EL (cell line): Measurements from ENCODE around the gene FAM83B.
"Not testable (repeated sequence)": the region's sequence is repeated elsewhere in the genome, so short reads cannot be mapped to it uniquely, and the experiment has no call there.

Source experiments
- DNase-seq: peaks from one replicate; pipeline ENCODE4 v3.0.0-alpha.2; 2016

The FAM83B gene, protein sequence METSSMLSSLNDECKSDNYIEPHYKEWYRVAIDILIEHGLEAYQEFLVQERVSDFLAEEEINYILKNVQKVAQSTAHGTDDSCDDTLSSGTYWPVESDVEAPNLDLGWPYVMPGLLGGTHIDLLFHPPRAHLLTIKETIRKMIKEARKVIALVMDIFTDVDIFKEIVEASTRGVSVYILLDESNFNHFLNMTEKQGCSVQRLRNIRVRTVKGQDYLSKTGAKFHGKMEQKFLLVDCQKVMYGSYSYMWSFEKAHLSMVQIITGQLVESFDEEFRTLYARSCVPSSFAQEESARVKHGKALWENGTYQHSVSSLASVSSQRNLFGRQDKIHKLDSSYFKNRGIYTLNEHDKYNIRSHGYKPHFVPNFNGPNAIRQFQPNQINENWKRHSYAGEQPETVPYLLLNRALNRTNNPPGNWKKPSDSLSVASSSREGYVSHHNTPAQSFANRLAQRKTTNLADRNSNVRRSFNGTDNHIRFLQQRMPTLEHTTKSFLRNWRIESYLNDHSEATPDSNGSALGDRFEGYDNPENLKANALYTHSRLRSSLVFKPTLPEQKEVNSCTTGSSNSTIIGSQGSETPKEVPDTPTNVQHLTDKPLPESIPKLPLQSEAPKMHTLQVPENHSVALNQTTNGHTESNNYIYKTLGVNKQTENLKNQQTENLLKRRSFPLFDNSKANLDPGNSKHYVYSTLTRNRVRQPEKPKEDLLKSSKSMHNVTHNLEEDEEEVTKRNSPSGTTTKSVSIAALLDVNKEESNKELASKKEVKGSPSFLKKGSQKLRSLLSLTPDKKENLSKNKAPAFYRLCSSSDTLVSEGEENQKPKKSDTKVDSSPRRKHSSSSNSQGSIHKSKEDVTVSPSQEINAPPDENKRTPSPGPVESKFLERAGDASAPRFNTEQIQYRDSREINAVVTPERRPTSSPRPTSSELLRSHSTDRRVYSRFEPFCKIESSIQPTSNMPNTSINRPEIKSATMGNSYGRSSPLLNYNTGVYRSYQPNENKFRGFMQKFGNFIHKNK

DNA sequence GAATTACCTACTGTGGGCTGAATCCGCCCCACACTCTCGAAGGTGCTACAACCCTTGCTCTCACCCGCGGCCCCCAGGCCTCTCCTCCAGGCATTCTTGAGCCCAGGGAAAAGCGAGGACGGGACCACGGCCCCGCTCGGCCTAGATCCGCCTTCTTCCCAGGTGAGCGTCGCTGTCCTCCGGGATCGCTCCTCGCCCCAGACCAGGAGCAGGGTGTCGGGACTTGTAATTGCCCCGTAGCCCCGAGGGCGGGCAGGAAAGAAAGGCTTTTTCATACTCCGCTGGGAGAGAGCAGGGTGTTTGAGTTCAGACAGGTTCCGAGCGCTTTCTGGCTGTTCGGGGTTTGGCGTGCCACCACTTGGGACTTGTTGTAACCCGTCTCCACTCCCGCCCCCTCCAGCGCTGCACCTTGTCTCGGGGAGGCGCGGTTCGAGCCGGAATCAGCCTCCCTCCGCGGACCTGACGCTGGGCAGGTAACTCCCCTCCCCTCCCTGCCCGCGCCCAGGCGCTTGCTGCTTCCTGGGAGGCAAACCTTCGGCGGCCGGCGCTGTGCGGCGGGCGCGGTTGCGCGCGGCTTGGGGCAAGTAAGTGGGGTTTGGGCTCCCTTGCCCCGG is at the start of gene FAM83B:
FAM83B (plus strand) TSS at position 529 of the 614 bp plus-strand sequence. CDS start 23,476 bp downstream, outside the sequence.
- peak; percentile 15 for DNase-seq

DNA sequence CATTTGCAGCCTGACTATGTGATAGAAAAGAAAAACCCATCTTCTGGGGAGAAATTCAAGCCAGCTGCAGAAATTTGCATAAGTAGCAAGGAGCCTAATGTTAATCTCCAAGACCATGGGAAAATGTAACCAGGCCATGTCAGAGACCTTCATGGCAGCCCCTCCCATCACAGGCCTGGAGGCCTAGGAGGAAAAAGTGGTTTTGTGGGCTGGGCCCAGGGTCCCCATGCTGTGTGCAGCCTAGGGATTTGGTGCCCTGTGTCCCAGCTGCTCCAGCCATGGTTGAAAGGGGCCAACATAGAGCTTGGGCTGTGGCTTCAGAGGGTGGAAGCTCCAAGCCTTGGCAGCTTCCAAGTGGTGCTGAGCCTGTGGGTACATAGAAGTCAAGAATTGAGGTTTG is 49.7 kb upstream of the FAM83B start:
- DNase-seq: not testable (repeated sequence)

DNA sequence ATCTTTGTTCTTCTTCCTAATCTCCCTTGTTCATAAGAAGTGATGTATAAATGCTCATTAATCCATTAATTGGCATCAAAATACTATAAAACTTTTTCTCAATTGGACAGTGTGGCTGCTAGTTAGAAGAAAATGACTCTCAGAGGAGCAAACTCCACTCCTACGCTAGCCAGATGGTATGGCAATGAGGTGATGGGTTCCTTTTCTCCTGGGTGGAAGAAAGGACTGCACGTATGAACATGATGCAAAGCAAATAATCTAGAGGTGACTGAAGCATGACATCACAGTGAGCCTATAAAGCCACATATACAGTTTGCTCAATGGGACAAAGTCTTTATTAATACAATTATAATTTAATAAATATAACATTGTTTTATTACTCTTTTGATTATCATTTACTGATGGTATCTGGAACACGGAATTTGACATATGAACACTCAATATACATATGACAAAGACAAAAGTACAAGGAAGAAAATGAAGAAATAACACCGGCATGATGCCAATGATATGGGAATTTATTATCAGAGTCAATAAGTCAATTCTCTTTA is 46.4 kb upstream of the FAM83B start:
- DNase-seq: no peak

DNA sequence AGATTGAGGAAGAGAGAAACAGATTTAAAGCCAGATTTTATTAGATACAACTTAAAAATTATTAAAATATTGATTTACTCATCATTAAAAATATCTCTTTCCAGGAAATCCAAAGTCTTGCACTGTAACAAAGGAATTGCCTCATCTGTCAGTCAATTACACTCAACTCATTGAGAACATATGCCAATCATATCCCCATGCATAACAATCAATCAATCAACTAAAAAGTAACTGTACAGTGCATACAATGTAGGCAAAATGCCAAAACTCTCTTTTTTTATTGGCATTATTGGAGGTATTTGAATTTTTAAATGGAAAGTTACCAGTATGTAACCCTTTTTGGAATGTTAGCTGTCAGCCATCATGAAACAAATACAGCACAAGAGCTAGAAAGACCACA is 45.3 kb upstream of the FAM83B start:
- DNase-seq: no peak

DNA sequence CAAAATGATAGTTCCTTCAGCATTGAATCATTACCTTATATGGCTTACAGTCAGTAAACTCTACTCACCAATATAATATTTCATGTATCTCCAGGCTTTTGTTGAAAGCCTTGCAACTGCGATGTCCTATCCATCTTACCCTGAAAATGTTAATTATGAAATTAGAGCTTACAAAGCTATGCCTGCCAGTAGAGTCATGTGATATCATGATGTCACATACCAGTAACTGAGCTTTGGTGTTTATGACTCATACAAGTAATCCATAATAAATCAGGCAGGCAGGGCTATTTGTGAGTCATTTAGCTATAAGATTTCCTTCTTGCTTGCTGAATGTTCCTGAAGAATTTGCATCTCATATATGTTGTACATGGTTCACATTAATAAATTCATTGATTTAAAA is 44.9 kb upstream of the FAM83B start:
- peak; percentile 81 for DNase-seq

DNA sequence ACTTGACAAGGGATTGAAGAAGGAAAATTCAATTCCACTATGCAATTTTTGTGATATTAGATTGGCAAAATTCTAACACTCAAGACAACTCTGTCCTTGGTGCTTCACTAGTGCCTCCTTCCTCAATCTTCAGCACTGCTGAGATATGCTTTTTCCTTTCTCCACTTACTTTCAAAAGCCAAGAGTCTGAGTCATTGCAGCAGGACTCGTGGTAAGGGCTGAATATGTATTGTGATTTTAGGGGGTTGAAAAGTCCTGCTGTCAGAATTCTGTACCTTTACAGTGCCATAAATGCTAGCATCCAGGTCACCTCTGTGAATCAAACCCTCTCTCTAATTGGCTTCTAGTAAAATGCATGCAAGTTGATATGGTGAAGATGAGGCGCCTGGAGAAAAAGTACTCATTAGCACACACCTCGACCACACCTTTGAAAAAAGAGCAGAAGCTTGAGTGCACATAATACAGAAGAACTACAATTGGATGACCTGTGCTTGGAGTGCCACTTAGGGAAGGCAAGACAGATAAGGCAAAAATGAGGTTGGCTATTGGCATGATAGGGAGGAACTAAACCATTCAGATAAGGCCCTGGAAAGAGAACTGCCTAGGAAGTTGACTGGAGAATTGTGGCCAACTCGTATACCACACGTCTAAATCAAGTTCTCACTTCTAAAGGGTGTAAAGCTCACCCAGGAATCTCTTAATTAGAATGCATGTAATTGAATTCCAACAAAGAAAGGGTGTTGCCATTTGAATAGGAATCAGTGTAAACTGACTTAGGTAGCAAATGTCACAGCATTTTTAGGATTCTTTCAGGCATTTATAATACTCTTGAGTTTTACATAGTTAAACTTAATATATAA is 43.6 kb upstream of the FAM83B start:
- peak; percentile 70 for DNase-seq

DNA sequence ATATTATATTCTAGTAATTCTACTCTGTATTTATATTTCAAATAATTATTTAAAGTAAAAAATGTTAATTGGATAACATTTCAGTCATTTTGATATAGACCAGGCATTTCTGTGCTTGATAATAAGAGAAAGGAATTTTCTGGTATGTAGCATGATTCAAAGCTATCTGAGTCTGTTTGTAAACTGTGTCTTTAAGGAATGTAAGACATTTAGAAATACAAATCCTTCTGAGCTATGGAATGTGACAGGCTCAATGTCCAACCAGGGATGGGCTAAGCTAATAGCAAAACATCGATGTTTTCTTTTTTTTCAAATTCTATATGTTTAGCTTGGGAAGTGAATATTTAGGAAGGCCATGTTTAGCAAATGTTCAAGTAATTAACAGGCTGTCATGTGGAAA is 41.5 kb upstream of the FAM83B start:
- DNase-seq: peak; percentile 59

DNA sequence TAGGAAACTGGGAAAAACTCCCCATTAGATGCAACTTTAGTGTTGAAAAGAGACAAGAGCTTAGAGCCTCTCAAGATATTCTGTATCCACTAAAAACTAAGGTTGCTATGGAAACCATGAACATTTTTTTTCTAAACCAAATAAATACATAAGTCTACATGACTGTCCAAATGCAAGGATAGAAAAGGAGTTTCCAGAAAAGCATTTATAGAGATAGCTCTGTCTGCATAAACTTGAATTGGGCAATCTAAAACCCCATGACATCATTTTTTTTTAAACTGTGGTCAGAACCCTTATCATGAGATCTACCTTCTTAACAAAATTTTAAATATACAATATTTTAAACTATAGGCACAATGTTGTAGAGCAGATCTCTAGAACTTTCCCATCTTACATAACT is 36.4 kb upstream of the FAM83B start:
- DNase-seq: no peak

DNA sequence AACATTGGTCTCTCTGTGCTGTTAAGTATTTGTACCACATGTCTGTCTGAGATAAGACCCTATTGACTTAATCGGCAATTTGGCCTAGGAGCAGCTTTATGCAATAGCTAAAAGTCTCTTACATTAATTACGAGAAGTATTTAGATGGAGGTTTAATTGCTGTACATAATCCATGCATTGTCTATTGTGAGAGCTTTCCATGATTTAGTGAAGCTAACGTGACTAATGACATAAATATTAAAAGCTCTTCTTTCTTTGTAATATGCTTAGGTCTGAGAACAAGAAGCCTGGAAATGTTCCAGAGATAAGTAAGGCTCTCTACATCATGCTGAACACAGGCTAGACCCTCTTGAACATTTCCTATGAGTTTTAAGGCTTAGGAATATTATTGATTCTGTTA is 32.7 kb upstream of the FAM83B start:
- peak; percentile 51 for DNase-seq

DNA sequence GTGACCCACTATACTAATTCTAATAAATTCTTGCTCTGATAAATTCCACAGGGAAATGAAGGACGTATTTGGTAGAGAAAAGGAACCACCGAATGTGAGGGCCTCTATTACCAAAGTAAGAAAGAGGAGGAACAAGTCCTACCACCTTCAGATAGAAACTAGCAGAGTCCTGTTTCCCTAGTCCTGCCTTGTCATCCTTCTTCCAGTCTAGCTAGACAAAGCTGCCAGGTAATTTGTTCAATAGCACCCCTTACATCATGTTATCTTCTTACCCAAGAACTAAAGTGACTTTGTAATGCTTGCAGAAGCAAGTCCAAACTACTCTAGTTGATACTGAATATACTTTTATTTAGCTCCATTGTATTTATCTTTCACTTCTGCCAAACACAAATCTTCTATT is 29.3 kb upstream of the FAM83B start:
- no peak for DNase-seq

DNA sequence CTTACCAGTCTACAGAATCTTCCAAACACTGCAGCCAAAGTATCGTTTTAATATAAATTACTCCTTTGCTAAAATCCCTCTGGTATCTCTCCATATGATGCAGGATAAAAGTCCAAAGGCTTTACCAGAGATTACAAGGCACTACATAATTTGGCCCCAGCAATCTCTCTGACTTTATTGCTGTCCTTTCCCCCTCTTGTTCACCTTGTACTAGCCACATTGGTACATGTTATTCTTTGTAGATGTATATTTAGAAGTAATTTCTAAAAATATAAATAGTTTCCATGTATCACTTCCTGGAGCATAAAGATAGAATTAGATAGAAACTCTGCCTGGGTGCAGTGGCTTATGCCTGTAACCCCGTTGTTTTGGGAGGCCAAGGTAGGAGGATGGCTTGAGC is 28.7 kb upstream of the FAM83B start:
- no peak for DNase-seq

DNA sequence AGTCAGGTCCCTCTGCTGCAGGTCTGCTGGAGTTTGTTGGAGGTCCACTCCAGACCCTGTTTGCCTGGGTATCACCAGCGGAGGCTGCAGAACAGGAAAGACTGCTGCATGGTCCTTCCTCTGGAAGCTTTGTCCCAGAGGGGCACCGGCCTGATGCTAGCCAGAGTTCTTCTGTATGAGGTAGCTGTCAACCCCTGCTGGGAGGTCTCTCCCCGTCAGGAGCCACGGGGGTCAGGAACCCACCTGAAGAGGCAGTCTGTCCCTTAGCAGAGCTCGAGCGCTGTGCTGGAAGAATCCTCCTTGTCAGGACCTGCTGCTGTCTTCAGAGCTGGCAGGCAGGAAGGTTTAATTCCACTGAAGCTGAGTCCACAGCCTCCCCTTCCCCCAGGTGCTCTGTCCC is 22.3 kb upstream of the FAM83B start:
- DNase-seq: not testable (repeated sequence)

DNA sequence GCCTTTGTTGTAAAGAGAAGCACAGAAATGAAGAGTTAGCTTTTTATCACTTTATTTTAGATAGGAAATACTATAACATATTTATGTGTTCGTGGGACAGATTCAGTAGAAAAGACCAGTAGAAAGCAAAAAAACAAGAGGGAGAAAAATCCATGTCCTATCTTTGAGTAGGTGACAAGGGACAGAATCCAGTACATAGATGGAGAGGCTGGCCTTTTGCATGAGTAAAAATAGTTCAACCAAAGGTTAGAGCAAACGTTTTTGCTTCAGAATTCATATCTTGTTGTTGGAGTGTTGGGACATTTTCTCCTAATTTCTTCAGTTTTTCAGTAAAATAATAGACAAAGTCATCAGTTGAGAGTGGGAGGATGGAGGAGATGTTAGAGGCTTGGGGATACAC is 19.6 kb upstream of the FAM83B start:
- no peak for DNase-seq

DNA sequence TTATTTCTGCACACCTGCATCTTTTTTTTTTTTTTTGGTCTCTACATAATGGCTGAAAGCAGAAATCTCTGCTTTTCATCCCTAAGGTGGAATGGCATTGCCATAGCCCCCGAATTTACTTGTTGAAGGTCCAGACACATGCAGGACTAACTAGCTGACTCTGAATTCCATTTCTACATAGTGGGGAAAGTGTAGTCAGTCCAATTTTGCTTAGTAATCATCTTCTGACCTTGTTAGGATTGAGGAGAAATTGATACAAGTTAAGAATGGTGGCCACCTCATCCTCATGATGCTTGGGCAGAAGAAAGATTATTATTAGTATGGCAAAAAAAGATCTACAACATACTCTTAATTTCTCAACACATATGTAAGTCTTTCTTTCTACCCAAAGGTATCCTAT is 16.4 kb upstream of the FAM83B start:
- no peak for DNase-seq

DNA sequence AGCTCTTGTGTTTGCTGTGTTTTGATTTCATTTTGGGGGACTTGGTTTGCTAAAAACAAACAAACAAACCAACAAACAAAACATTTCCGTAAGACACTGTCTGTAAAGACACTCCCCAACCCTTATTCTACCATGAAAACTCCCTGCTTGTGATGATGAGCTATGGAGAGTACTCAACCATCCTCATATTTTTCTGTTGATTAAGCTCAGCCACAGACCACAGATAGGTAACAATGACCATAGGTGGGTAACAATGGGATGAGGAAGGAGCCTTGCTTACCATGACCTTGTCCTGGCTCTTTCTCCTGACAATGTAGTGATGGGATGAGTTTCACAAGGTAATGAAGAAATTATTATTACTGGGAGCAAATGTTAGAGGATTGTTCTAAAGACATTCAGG is 11.4 kb upstream of the FAM83B start:
- DNase-seq: no peak

DNA sequence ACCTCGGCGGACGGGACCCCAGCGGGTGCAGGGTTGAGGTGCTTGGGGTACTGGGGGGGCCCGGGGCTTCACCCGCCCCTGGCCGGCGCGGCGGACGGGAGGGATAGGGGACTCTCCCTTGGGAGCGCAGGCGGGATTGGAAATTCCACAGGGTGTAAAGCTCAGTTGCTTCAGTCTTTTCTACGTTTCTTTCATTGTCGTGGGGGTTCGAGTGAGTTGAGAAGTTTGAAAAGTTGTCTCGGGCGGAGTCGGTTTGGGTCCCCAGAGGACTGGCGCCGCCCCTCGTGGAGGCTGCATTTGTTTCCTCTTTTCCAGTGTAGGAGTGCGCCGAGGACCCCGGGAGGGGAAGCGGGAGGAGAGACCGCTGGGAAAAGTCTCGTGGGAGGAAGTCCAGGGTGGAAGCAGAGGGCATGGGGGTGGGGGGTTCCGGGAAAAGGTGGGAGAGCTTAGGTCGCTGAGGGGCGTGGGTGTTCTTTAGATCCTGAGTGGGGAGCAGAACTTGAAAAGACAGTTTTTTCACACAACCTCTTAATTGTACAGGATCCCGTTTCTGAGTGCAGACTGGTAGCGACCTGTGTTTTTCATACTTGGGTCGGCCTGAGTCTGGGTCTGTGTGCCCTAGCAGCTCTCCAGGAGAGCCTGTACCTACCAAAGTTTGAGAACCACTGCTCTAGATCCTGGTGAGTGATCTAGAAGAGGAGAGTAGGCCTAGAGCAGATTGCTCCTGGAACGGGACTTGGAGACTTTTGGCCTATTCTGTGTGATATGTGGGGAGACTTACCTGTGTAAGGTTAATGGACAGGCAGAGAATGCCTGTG is 495 bp downstream of the FAM83B start:
- peak; percentile 23 for DNase-seq

DNA sequence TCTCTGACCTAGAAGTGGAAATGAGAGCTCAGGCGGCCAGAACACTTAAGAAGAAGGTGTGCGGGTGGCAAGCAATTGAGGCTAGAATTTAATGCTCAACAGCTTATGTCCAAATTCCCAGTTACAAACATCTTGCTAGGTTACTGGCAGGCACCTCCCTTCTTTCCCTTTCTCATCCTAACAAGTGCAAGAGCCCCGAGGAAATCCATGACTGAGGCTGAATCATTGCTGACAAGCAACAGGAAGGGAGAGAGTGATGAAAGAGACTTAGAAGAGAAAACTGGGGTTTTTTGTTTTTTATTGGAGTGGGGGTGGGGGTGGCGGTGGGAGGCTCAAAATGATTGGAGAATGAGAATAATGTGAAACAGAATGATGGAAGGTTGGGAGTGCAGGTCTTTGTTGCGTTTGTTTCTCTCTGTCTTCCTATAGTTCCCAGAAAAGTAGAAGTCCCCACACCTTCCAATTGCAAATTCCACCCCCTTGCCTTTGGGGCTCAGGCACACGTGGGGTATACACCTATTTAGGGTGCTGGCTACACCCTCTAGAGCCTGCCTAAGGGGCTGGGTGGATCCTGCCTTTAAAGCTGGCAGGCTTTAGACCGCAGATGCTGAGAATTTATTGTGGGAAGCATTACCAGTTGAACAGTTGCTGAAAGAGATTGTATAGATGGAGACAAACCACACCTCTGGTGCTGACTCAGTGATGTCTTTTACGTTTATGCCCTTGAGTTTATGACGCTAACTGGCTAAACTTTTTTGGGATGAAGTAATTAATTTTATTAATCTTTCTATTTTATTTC is 1.4 kb downstream of the FAM83B start:
- peak; percentile 62 for DNase-seq

DNA sequence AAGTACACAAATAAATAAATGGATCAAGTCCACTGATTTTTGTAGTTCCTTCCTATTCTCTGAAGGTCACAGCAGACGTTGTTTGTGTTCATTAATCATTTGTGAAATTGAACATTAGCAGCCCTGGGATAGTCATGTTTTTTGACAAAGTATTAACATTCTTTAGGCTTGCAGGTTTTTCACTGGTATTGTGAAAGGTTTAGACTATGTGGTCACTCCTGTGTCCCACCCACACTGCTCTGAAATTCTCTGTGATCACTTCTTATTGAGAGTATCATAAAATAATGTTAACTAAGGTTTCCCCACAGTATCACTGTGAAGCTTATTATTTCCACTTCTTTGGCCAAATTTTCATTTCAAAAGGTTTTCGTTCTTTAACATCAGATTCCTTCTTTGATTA is 3.5 kb downstream of the FAM83B start:
- DNase-seq: no peak

DNA sequence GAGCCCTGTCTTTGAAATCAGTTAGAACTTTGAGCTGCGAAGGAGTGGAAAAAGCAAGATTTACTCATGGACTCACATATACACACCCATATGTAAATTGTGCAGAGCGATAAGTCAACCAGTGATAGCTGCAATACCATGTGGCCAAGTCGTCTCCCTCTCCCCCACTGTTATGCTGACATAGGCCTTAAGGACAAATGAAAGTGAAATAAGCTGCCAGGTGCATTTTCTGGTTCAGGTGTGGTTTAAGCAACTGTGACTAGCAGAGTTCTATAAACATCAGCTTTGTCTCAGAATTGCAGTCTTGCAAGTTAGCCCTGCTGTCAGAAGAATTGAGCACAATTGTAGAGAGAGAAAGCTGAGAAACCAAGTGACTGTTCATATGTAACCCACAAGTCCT is 9.6 kb downstream of the FAM83B start:
- no peak for DNase-seq

DNA sequence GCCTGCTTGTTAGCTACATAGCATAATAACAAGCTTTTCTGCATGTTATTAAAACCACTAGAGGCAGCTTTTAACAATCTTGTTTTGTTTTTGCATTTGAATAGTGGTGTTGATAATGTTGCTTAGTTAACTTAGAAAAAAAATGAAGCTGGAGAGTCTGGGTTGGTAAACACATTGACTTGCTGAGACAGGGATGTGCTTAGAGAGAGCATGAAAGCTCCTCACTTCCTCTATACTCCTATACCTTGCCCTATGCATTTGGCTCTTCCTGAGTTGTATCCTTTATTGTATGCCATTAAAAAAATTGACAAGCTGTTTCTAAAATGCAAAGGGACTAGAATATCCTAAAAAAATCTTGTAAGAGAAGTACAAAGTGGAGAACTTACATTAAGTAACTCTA is 13.6 kb downstream of the FAM83B start:
- DNase-seq: no peak
